Activated CD4-positive, alpha-beta T cell treated with anti-CD3 and anti-CD28 coated beads, Interleukin-2, amount 50 U/mL, for 1 hour (primary cell): ENCODE results near the gene PVALEF.

ENCODE experiments used
- DNase-seq: peaks from one replicate; pipeline ENCODE4 v3.0.0-alpha.2; 2020

PVALEF gene

DNA sequence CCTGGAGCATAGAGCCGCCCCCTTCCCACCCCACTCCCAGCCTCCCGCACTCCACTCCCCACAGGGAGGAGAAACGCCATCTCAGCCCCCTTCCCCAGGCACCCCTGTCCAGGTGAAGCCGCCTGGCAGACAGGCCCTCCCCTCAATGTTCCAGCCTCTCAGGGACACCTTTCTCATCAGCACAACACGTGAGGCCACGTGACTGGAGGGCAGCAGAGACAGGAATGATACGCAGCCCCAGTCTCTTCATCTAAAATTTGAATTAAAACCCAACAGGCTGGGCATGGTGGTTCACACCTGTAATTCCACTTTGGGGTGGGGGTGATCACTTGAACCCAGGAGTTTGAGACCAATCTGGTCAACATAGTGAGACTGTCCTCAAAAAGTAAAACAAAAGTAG, 20.9 kb downstream of the PVALEF start:
- no peak for DNase-seq

DNA sequence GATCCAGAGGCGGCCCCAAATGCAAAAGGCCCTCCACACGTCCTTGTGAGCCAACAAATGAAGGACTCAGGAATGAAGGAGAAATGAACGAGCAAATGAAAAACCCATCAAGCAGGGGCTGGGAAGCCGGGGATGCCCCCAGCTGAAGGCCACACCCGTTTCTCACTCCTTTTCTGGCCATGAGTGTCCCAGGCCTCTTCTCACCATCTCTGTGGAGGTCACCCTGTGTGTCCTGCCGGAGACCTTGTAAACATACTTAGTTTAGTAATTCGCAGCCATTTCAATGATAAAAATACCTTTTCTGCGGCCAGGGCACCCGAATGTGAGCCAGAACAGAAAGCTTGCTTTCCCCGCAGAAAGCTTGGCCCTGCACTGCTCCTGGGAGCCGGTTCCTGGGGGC, 21.8 kb downstream of the PVALEF start:
- no peak for DNase-seq

DNA sequence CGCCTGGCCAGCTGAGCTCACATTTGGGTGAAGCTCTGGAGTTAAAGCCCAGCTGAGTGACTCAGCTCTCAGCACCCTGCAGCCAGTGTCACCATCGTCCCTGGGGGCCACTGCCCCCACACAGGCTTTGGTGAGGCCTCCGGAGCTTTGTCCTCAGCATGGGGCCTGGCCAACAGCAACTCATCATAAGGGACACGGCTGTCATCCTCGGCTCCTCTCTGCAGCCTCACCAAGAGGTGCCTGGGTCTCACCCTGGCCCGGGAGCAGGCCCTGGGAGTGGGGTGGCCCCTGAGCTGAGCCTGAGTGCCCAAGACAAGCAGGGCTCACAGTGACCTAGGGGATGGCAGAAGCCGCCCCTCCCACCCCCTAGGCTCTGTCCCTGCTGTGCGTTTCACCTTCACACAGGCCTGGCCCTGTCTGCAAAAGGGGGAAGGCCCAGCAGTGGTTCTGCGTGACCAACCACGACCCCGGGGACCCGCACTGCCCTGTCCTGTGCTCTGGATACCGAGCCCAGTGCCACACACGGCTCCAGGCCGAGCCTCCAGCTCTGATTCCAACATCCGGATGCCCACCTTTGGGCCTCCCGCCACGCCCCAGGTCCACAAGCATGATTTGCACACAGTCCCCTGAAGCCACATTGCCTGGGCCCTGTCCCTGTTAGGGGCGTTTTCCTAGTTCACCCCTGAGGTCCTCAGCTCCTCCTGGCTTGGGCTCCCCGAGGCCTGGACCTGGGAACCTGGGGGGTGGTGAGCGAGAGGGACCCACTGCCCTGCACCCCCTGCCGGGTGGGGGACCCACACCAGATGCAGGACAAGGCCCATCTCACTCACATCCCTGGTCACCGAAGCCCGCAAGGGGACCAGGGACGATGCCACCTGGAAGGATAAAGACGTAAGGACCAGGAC, 22.5 kb downstream of the PVALEF start:
- DNase-seq: no peak

DNA sequence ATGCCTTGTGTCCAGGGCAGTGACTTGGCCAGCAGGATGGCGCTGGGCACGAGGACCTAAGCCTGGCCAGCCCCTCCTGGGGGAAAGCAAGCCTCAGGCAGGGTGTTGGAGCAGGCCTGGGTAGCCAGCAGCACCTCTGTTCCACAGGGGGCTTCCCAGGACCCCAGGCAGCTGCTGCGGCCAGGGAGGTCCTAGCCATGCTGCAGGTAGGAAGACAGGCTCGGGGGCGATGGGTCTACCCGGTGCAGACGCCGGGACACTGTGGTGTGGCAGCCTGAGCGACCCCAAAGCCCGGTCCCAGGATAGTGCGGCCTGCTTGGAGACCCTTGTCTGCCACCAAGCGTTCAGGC, 23.2 kb downstream of the PVALEF start:
- no peak for DNase-seq

DNA sequence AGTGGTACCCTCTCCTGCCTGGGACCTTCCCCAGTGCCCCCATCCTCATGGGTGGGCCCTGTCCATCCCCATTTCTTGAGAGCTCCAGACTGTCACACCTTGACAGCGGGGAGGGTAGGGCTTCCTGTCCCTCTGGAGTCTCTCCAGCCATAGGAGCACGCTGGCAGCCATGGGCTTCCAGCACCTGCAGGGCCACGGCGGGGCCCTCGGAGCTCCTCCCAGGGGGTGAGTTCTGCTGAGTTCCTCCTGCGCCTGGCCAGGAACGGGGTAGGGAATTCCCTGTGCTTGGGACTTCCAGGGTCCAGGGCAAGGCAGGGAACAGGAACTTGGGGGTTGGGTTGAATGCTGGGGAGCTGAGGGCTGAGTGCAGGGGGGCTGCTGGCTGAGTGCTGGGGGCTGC, 23.7 kb downstream of the PVALEF start:
- no peak for DNase-seq

DNA sequence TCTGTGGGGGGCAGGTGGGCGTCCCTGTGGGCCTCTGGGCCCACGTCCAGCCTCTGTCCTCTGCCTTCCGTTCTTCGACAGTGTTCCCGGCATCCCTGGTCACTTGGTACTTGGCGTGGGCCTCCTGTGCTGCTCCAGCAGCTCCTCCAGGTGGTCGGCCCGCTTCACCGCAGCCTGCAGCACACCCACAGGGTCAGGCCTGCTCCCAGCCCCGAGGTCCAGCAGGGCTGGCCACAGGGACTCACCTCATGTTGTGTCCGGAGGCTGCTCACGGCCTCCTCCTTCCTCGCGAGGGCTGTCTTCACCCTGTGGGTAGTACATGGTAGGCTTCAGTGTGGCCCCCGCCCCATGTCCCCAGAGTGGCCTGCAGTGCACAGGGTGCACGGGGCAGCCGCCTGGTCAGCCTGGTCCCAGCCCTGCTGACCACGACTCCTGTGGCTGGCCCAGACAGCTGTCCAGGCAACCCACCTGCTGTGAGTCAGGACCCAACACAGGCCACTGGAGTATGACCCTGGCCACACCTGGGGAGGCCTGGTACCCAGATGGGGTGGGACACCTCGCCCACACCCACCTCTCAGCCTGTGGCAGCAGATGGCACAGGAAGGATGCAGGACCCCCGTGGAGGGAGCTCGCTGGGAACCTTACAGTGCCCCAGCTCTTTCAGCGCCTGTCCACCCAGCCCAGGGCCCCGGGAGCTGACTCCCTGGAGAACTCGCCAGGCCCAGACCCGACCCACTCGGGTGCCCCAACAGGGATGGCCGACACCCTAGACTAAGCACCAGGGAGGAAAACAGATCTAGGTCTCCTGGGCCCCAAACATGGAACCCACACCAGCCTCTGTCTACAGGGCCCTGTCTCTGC, 24.6 kb downstream of the PVALEF start:
- no peak for DNase-seq

DNA sequence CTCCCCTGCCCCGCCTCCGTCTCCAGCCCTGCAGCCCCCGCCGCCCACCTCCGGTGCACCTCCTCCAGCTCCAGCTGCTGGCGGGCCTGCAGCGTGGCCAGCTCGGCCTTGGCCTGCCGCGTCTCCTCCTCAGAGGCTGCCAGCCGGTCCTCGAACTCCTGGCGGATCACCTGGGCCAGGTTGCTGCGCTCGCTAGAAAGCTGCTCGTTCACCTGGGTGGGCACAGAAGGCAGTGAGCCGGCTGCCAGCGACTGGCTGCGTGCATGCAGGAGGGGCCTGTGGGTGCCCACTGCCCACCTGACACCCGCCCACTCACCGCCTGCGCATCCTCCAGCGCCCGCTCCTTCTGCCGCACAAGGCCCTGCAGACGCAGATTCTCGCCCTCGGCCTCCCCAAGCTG, 25.3 kb downstream of the PVALEF start:
- DNase-seq: no peak

DNA sequence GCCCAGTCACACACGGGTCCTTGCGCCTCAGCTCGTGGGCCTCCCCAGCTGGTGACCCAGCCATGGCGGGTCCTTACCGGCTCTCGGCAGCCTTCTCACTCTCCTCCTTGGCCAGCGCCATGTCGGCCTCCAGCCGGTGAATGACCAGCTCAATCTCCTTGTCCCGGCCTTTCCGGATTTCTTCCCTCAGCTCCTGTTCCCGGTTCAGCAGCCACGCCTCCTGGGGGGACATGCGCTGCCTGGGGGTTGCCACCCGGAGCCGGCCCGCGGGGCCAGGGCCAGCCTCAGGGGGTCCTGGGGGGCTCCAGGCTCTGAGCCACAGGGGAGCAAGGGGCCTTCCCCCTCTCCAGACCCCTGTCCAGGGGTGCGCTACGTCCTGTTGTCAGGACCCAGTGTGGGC, 25.8 kb downstream of the PVALEF start:
- no peak for DNase-seq

DNA sequence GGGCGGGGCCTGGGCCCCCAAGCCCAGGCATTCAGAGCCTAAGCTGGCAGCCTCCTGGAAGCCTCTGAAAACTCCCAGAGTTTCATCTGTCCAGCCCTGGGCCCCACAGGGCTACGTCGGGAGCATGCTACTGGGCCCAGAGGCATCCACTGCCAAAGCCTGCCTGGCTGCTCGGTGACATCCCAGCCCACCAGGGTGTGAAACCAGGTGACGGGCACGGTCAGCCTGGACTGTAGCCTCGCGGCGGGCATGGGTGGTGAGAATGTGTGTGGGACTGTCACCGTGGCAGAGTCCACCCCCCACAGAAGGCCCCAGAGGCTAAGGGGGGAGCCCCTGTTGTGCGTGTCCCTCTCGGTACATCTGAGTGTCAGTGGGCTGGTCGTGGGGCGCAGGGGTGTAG, 26.3 kb downstream of the PVALEF start:
- DNase-seq: no peak

DNA sequence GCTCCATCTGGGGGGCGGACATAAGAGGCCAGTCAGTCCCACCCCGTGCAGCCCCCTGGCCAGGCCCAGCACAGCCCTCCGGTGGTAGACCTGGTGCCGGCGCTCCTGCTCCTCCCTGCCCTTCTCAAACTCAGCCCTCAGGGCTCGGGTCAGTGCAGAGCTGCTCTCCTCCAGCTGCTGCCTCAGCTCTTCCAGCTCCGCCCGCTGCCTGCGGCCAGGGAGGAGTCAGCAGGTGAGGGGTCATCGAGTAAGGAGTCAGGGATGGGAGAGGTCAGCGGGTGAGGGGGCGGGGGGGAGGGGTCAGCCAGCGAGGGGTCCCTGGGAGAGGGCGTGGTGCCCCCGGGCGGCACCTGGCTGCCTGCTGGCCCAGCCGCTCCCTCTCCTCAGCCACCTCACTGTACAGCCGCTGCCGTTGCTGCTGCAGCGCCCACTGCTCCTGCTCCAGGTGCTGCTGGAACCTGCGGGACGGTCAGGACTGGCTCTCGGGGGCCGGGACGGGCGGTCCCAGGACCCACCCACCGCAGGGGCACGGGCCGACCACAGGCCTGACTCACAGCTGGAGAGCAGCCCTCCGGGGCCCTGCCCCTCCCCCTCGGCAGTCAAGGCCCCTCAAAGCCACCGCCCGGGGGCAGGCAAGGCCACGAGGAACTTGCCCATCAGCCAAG, 27.2 kb downstream of the PVALEF start:
- no peak for DNase-seq

DNA sequence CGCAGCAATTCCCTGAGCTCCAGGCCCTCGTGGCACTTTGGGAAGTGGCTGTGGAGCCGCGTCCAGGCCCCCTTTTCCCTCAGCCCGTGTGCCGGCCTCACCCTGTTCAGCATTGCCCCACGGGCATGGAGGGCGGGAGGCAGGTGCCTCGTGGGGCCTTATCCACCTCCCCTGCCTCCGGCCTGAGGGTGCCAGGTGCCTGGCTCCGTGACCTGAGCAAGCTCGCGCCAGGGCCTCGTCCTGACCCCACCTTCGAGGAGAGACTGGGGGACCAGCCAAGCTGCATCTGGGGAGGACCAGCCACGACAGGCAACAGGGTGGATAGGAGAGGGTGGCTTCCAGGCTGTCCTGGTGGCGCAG, 27.7 kb downstream of the PVALEF start:
- no peak for DNase-seq

DNA sequence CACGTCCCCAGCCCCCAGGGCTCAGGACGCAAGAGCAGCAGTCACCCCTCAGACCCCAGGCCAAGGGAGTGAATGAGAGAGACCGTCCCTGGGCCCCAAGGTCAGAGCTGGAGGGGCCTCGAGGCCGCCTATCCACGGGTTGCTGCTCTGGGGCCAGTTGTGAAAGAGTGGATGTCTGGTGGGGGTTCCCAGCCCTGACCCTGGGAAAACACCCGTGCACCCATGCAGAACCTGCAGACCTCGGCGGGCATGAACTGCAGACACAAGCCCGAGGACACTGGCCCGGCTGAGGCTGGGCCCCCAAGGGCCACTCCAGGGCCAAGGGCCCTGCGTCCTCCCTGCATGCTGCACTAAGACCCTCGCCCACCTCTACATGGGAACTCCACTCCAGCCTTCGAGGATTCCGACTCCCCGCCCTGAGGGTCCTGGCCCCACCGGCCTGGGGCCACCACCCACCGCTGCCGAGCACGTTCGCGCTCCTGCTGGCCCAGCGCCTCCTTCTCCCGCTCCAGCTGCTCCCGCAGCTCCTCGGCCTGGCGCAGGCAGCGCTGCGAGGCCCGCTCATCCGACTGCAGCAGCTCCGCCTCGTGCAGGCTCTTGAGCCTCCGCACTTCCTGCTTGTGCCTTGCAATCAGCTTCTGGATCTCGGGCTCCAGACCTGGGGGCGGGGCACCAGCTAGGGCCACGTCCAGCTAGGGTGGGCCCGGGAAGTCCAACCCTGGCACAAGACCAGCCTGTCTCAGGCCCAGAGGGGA, 28.3 kb downstream of the PVALEF start:
- DNase-seq: no peak

DNA sequence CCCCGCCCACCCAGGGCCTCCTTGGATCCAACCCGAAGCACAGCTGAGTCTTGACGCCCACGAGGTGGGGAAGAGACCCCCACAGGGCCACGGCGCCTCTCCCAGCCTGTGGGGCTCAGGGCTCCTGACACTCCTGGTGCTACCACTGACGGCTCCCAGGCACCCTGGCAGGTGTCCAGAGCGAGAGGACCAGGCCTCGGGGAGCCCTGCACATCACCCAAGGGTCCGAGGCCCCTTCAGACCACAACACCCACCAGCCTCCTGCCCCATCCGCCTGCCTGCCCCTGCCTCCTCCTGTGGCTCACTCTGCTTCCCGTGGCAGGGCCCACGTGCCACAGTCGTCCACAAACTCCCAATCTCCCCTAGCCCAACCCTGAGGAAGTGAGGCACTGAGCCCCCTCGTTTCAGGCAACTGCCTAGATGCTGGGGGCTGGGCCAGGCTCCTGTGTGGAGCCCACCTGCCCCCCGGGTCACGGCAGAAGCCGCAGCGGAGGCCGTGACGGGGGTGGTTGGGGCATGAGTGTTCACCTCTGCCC, 29.0 kb downstream of the PVALEF start:
- DNase-seq: no peak

DNA sequence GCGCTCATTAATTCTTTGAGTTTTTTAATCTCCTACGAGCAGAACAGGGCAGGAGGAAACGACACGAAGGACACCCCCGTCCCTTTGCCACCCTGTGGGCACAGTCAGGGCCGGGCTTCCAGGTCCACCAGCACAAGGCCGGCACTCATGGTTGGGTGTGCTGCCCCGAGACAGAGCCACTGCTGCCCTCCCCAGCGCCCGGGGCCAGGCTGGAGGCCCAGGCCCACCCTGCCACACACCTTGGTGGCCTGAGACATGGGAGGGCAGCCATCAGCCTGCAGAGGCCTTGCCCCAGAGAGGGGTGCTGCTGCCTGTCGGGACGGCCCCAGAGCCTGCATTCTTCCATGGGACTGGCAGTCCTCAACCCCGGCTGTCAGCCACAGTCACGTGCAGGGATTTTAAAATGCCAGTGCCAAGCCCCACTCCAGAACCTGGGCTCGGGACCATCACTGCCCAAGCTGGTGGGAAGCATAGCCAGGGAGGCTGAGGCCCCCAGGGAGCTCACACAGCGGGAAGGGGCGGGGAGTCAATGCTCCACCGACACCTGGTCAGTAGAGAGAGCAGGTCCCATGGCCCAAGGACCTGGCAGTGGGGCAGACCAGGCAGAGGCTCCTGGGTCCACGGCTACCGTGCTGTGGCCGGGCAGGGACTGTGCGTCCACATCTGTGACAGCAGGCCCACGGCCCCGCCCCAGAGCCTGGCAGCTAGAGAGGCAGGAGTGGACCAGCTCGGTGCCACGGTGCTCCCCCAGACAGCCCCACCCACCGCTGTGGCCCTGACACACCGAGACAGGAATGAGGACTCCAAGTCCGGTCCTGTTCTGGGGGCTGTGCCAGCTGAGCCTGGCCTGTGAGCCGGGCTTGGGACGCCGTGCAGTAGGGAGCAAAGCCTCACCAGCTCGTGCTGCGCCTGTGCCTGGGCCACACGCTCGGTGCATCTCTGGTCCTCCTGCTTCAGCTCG, 29.9 kb downstream of the PVALEF start:
- DNase-seq: no peak

DNA sequence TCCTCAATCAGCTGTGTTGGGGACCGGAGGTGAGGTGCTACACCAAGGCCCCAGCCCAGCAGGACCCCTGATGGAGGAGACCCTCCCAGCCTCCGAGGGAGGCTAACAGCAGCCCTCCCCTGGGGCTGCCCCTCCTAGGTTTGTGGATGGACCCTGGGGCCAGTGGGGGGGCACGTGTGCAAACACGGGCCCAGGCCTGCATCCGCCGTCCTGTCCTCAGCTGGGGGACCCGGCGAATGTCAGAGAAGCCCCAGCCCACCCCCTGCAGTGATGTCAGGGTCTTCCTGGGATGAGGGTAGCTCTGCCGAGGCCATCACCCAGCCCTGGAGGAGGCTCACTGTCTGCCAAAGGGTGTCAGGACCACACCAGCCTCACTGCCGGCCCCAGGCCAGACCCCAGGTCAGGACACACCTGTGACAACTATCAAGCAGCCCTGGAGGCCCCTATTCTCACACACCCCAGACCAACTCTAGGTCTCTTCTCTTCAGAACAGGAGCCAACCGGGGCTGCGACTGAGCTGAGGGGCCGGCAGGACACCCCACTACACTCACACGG, 30.7 kb downstream of the PVALEF start:
- no peak for DNase-seq

DNA sequence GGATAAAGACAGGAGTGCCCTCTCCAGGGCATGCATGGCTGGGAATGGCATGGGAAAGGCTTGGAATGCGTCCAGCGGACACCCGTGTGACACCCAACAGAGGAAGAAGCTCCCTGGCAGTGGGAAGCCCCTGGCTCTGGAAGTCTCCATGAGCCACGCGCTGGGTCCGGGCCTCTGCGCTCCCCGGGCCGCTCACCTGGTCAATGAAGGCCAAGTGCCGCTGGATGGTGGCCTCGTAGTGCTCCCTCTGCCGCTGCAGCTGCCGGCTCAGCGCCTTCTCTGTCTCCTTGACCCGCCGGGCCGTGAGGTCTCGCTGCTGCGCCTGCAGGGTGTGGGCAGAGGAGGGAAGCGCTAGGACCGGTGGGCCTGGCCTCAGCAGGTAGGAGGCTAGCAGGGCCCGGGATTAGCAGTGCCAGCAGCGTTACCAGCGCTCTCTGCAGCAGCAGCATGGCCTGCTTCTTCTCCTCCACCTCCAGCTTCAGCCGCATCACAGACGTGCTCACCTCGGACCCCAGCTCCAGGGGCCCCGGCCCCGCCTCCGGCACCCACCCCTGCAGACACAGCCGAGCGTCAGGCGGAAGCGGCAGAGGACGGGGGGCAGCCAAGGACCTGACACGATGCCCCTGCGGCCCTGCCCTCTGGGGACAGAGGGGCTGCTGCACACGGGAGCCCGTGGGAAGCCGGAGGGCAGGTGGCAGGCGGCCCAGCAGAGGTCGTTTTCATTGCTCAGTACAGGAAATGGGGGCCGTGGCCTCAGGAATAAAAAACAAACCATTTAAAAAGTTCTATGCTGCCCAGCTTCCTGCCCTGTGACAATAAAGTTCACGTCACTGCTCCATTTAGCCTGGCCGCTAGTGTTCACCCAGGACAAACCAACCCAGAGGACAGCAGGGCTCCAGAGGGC, 31.4 kb downstream of the PVALEF start:
- DNase-seq: no peak

DNA sequence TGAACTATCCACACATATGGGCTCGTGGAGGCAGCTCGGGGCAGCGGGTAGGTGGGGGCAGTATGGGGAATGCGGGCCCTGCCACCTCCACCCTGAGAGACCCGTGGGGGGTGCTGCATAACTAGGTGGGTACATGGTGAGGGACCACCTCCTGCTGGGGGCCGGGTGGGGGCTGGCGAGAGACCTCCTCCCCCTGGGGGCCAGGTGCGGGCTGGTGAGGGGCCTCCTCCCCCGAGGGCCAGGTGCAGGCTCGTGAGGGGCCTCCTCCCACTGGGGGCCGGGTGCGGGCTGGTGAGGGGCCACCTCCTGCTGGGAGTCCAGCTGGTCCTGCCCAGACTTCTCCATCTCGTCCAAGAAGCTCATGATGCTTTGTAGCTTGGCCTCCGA, 32.1 kb downstream of the PVALEF start:
- DNase-seq: no peak

DNA sequence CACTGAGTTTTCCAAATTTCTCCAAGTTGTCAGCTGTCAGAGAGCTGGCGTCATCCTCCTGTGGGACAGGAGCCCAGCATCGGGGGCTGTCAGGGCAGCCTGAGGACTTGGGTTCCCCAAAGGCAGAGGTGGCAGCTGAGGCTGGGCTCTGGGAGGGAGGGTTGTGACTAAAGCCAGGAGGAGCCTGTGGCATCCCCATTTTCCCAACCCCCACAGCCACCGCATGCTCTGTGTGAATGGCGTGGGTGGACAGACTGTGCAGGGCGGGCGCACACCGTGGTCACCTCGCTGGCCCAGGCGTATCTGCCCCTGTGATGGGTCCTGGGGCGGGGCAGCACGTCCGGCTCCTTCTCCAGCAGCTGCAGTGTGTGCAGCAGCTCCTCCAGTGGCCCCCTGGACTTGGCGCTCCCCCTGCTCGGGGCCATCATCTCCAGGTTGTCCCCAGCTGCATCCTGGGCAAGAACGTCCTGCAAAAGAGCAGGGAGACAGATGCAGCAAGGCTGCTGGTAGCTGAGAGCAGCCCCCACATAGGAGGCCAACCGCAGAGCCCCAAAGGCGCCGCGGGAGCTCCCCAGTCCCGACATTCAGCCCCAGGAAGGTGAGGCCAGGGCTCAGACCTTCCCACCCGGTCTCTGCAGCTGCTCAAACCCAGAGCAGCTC, 32.7 kb downstream of the PVALEF start:
- DNase-seq: no peak

DNA sequence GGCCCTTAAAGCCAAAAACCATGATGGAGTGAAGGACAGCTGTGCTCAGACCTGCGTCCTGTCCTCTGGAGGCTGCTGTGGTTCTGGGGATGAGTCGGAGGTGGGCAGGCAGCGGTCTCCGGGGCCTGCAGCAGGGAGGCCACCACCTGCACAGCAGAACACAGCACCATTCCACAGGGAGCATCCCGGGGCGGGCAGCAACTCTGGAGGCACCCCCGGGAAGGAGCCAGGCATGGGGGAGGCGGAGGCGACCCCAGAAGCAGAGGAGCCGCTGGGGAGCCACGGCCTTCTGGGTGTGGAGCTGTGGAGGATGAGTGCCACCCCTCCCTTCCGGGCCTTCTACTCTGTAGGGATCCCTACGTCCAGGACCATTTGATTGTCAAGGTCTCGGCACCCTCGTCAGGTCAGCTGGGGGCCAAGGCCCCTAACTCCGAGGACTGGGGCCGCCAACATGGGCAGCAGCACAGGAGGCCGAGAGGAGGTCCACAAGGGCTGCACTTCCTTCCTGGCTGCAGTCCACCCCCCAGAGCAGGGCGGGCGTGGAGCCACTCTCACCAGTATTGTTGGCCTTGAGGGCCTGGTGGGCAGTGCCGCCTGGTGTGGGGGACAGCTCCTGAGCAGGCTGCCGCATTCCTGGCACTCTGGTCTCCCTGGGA, 33.6 kb downstream of the PVALEF start:
- DNase-seq: no peak
